Heart right ventricle (tissue), 16 donors: Measurements from ENCODE around the gene FA2H. TPM values are rescaled to one million over a fixed set of nuclear protein-coding genes. Genes with fewer than 3 reads are reported as not detected.

Experiments used
- ATAC-seq, 8 donors: fragments of 200-7000 bp; cut with Tn5 transposase; one replicate each; pipeline ENCODE4 v1.9.1; 2020; ENCODE audit warnings: mild to moderate bottlenecking in 8 of 8, moderate library complexity in 8 of 8, moderate number of reproducible peaks in 1 of 8
- DNase-seq, 2 donors: peaks; one replicate each; pipeline ENCODE4 v3.0.0-alpha.2; 2020
- H3K27ac ChIP-seq, 10 donors: fragments of 200-600 bp; sonication (generic) in 2 of 10; one replicate each; pipeline versions ENCODE4 v1.5.0 to v1.8.0; 2020 to 2022; ENCODE audit warnings: mild to moderate bottlenecking in 3 of 10
- H3K27me3 ChIP-seq, 7 donors: fragments of 200-600 bp; one replicate each; pipeline ENCODE4 v1.8.0; 2021 to 2022; ENCODE audit warnings: mild to moderate bottlenecking in 2 of 7
- H3K36me3 ChIP-seq, 9 donors: fragments of 200-600 bp; sonication (generic) in 1 of 9; one replicate each; pipeline versions ENCODE4 v1.5.0 to v1.8.0; 2020 to 2022; ENCODE audit warnings: mild to moderate bottlenecking in 2 of 9
- H3K4me1 ChIP-seq, 9 donors: fragments of 200-600 bp; sonication (generic) in 1 of 9; one replicate each; pipeline versions ENCODE4 v1.5.0 to v1.8.0; 2020 to 2022; ENCODE audit warnings: mild to moderate bottlenecking in 4 of 9
- H3K4me3 ChIP-seq, 10 donors: fragments of 200-600 bp; sonication (generic) in 2 of 10; one replicate each; pipeline versions ENCODE4 v1.5.0 to v1.8.0; 2020 to 2022; ENCODE audit warnings: mild to moderate bottlenecking in 7 of 10, moderate library complexity in 2 of 10
- H3K9me3 ChIP-seq, 11 donors: fragments of 200-600 bp in 10 of 11; sonication (generic) in 2 of 11; one replicate each; pipeline versions ENCODE4 v1.5.0 to v1.8.0; 2013 to 2022; ENCODE audit warnings: mild to moderate bottlenecking in 2 of 11, control low read depth in 1 of 11, moderate library complexity in 1 of 11
- CTCF ChIP-seq, 9 donors: fragments of 200-600 bp; sonication (generic) in 2 of 9; IDR thresholded peaks; one replicate each; pipeline versions ENCODE4 v1.5.0 to v1.8.0; 2021 to 2022; ENCODE audit warnings: antibody characterized with exemption in 9 of 9, mild to moderate bottlenecking in 5 of 9, moderate library complexity in 1 of 9
- WGBS, 2 donors: extraction: QIAGEN DNeasy Blood & Tissue Kit; methylation state at CpG; one replicate each; pipeline ENCODE4 v1.1.7; 2013; ENCODE audit warnings: inconsistent platforms in 1 of 2; 5-methylcytosine and 5-hydroxymethylcytosine counted together
- intact Hi-C, 10 donors: fragments of 100-400 bp; cut with DNase I; formaldehyde crosslinking; loops; one replicate each; pipeline versions ENCODE4 v1.11.1 to v1.14.2; 2022
- polyA plus RNA-seq, 2 donors: library from polyadenylated mRNA; stranded (reverse); fragments of 200-250 nt; gene quantifications; one replicate each; pipeline ENCODE4 v1.2.3, GENCODE V29; 2013
- total RNA-seq, 10 donors: library from RNA; stranded (reverse); fragmentation: NEBNext Ultra II Directional in 3 of 10; extraction: Animal tissue kit (Norgen Biotek cat#: 25700) in 3 of 10; gene quantifications; one replicate each; pipeline versions ENCODE4 v1.2.1 to v1.2.4, GENCODE V29; 2021 to 2023
- donor health status: Arrhythmogenic right ventricular cardiomyopathy.
- donor health status: ischemic (EF 13 %, LVEDD 7.1; RV severe dilation, severe dysfunction).
- donor health status: healthy with polysubstance abuse.
- donor health status: DM: no; HTN: yes; CAD: no.
- donor health status: DM: no; HTN: no; CAD: no.
- donor health status: ischemic (EF 25% LVEDD 6.9; RV normal size, moderate dysfunction).
- donor health status: ischemic (EF 25% LVEDD 5.7; RV mildly dilated, moderate dysfunction).
- donor health status: healthy.
- donor health status: DM: yes; HTN: yes; CAD: no.
- donor health status: Ischemic cardiomyopathy.
- donor health status: ischemic (EF 35%, LVEDD 5.7; RV mildly dilated, moderate dysfunction).
- donor health status: nonischemic (EF 11% LVEDD 7.7; RV severe dilation, severe dysfunction).
- donor health status: DM: yes; HTN: yes; CAD: no.
- donor health status: PGD.
- donor health status: ischemic (EF 29% LVEDD 5.4; RV normal size, mild dysfunction).
- donor health status: nonischemic (EF 23%, LVEDD 6.1; RV moderate dilation, normal function).

The FA2H gene
- total and polyA plus RNA-seq, 12 donors = 0.04 to 0.41 (median 0.15) TPM; not detected in 9

- no peak for TF ChIP-seq CTCF (IDR thresholded peaks at IDR 0.05)
- intact Hi-C loops = loop anchor here in 3 of 10 donors (5.0 kb wide), 1 partner anchor 150 kb away; no protein-coding TSS in a partner anchor
- Histone ChIP-seq H3K4me1 (no peaks in the 10 kb centered on the region), H3K4me3 (no peak overlapping the region), H3K36me3 (no peaks in the 10 kb centered on the region), H3K27ac (no peak overlapping the region), H3K27me3 (no peaks in the 10 kb centered on the region), H3K9me3 (no peaks in the 10 kb centered on the region)
- no peak for DNase-seq
- 89% methylated on average over 12 of the region's 12 CpGs for WGBS, 2 donors
- no peak for ATAC-seq
Observed at GRCh38 chr16:74711938-74712337, 62.7 kb downstream of the FA2H start.

- DNase-seq = no peak
- Histone ChIP-seq H3K27ac (no peak overlapping the region), H3K9me3 (no peaks in the 10 kb centered on the region), H3K36me3 (no peaks in the 10 kb centered on the region), H3K4me3 (no peak overlapping the region), H3K27me3 (no peaks in the 10 kb centered on the region), H3K4me1 (no peaks in the 10 kb centered on the region)
- WGBS, 2 donors = 93 to 96% methylated on average over 8 of the region's 8 CpGs
- no peak for ATAC-seq
- intact Hi-C loops = loop anchor here in 3 of 10 donors (5.0 kb wide), 1 partner anchor 152 kb away; no protein-coding TSS in a partner anchor
- TF ChIP-seq CTCF (IDR thresholded peaks at IDR 0.05) = no peak
Observed at GRCh38 chr16:74710401-74710800, 64.2 kb downstream of the FA2H start.

GRCh38 chr16:74709441-74709877 is 65.2 kb downstream of the FA2H start:
- Histone ChIP-seq H3K27me3 (no peaks in the 10 kb centered on the region), H3K9me3 (no peaks in the 10 kb centered on the region), H3K4me3 (no peak overlapping the region), H3K4me1 (no peaks in the 10 kb centered on the region), H3K36me3 (no peaks in the 10 kb centered on the region), H3K27ac (no peak overlapping the region)
- TF ChIP-seq CTCF (IDR thresholded peaks at IDR 0.05) = peak; percentile 87 to 100 (median 95)
- ATAC-seq (peak; percentile 74 to 93 (median 88)), DNase-seq (peak; percentile 72 to 80)
- 0 to 2% methylated on average over 6 of the region's 6 CpGs for WGBS, 2 donors
- intact Hi-C loops = loop anchor here in 8 of 10 donors (1.0 to 10.0 kb wide), 6 partner anchors 153 to 425 kb away; partner anchors contain the start of gene LDHD (in 1 of the 8)

- TF ChIP-seq CTCF (IDR thresholded peaks at IDR 0.05) = peak in 2 of 9 donors; percentile 7 to 11
- intact Hi-C loops = loop anchor here in 2 of 10 donors (10.0 kb wide), 2 partner anchors 414 to 434 kb away; partner anchors contain the start of gene LDHD (in 1 of the 2)
- Histone ChIP-seq H3K27me3 (no peaks in the 10 kb centered on the region), H3K36me3 (peaks cover 0 to 11% (median 0%) of the 10 kb centered on the region in 9 donors), H3K4me1 (peaks cover 0 to 51% (median 18%) of the 10 kb centered on the region in 9 donors), H3K9me3 (no peaks in the 10 kb centered on the region), H3K4me3 (peak within 1 kb of the TSS; percentile 63 to 89 (median 75)), H3K27ac (peak within 1 kb of the TSS; percentile 75 to 95 (median 86))
- ATAC-seq = peak; percentile 78 to 92 (median 84)
- peak; percentile 39 to 64 for DNase-seq
- WGBS, 2 donors = 2% methylated on average over 35 of the region's 35 CpGs
Observed at GRCh38 chr16:74700438-74701225, 74.0 kb downstream of the FA2H start, which contains the start of gene MLKL. TSS of gene MLKL (minus strand) at chr16:74700862. CDS start at chr16:74695757, 5,105 bp downstream.
